ENCODE measurements around the gene NBEA. TPM values are rescaled to one million over a fixed set of nuclear protein-coding genes. Genes with fewer than 3 reads are reported as not detected.

The NBEA gene
- total RNA-seq, 4 donors from 2014 or later: 21.5 to 60.4 (median 27.9) TPM

GRCh38 chr13:35566340-35566739 is 624.3 kb downstream of the NBEA start:
- 84 to 88% methylated on average over 2 of the region's 2 CpGs for WGBS, 2 donors
- DNase-seq: no peak

GRCh38 chr13:35567406-35567980 is 625.4 kb downstream of the NBEA start:
- WGBS, 2 donors: 80 to 97% methylated on average over 3 of the region's 3 CpGs

More at GRCh38 chr13:35566340-35566739, 624.3 kb downstream of the NBEA start:
- Histone ChIP-seq H3K27me3 (no peaks in the 10 kb centered on the region), H3K27ac (no peak overlapping the region), H3K36me3 (no peaks in the 10 kb centered on the region), H3K4me3 (replicated peaks in 1 of 3) (no peak overlapping the region), H3K9me3 (no peaks in the 10 kb centered on the region), H3K4me1 (no peaks in the 10 kb centered on the region)
- TF ChIP-seq POLR2A (IDR thresholded peaks at IDR 0.05): no peak
- TF ChIP-seq CTCF (IDR thresholded peaks at IDR 0.05): no peak
- intact Hi-C loops (cut with DNase I): no loop called here

GRCh38 chr13:35573639-35574038 is 631.6 kb downstream of the NBEA start:
- no peak overlapping the region for H3K4me3 ChIP-seq (replicated peaks in 1 of 3)
- no peaks in the 10 kb centered on the region for H3K36me3 ChIP-seq
- DNase-seq: no peak
- H3K9me3 ChIP-seq: no peaks in the 10 kb centered on the region
- H3K27me3 ChIP-seq: no peaks in the 10 kb centered on the region
- intact Hi-C loops (cut with DNase I): no loop called here
- TF ChIP-seq CTCF (IDR thresholded peaks at IDR 0.05) (no peak), POLR2A (IDR thresholded peaks at IDR 0.05) (no peak)
- H3K4me1 ChIP-seq: no peaks in the 10 kb centered on the region
- no peak overlapping the region for H3K27ac ChIP-seq

More at GRCh38 chr13:35567406-35567980, 625.4 kb downstream of the NBEA start:
- no peak for DNase-seq
- no peak overlapping the region for H3K4me3 ChIP-seq (replicated peaks in 1 of 3)
- no peaks in the 10 kb centered on the region for H3K9me3 ChIP-seq
- no peaks in the 10 kb centered on the region for H3K4me1 ChIP-seq
- no peak for TF ChIP-seq POLR2A (IDR thresholded peaks at IDR 0.05)
- TF ChIP-seq CTCF (IDR thresholded peaks at IDR 0.05): no peak
- intact Hi-C loops (cut with DNase I): no loop called here
- no peaks in the 10 kb centered on the region for H3K27me3 ChIP-seq
- H3K36me3 ChIP-seq: no peaks in the 10 kb centered on the region
- H3K27ac ChIP-seq: no peak overlapping the region

- no peaks in the 10 kb centered on the region for H3K36me3 ChIP-seq
- no peak overlapping the region for H3K27ac ChIP-seq
- TF ChIP-seq POLR2A (IDR thresholded peaks at IDR 0.05) (no peak), CTCF (IDR thresholded peaks at IDR 0.05) (no peak)
- intact Hi-C loops (cut with DNase I): no loop called here
- no peaks in the 10 kb centered on the region for H3K9me3 ChIP-seq
- no peaks in the 10 kb centered on the region for H3K27me3 ChIP-seq
- no peaks in the 10 kb centered on the region for H3K4me1 ChIP-seq
- no peak overlapping the region for H3K4me3 ChIP-seq (replicated peaks in 1 of 3)
- no peak for DNase-seq
- WGBS, 2 donors: 87 to 88% methylated on average over 4 of the region's 4 CpGs
These were observed 650.4 kb downstream of the NBEA start for GRCh38 chr13:35592457-35592856.

GRCh38 chr13:35593651-35594050 is 651.6 kb downstream of the NBEA start:
- no peak overlapping the region for H3K4me3 ChIP-seq (replicated peaks in 1 of 3)
- no peak overlapping the region for H3K27ac ChIP-seq
- H3K9me3 ChIP-seq: no peaks in the 10 kb centered on the region
- no peaks in the 10 kb centered on the region for H3K27me3 ChIP-seq
- intact Hi-C loops (cut with DNase I): no loop called here
- DNase-seq: no peak
- H3K36me3 ChIP-seq: no peaks in the 10 kb centered on the region
- TF ChIP-seq CTCF (IDR thresholded peaks at IDR 0.05) (no peak), POLR2A (IDR thresholded peaks at IDR 0.05) (no peak)
- WGBS, 2 donors: 95 to 96% methylated on average over 3 of the region's 3 CpGs
- H3K4me1 ChIP-seq: no peaks in the 10 kb centered on the region

All from thyroid gland (tissue), 4 donors.